ENCODE results near the gene AP5Z1. TPM values are rescaled to one million over a fixed set of nuclear protein-coding genes. Genes with fewer than 3 reads are reported as not detected.
"Not testable (repeated sequence)": the region's sequence is repeated elsewhere in the genome, so short reads cannot be mapped to it uniquely, and the experiment has no call there.

The AP5Z1 gene
- polyA plus RNA-seq, 2 of the 4 experiments (the other 2 are of a cell fraction) = 6.8 to 21.8 TPM

DNA sequence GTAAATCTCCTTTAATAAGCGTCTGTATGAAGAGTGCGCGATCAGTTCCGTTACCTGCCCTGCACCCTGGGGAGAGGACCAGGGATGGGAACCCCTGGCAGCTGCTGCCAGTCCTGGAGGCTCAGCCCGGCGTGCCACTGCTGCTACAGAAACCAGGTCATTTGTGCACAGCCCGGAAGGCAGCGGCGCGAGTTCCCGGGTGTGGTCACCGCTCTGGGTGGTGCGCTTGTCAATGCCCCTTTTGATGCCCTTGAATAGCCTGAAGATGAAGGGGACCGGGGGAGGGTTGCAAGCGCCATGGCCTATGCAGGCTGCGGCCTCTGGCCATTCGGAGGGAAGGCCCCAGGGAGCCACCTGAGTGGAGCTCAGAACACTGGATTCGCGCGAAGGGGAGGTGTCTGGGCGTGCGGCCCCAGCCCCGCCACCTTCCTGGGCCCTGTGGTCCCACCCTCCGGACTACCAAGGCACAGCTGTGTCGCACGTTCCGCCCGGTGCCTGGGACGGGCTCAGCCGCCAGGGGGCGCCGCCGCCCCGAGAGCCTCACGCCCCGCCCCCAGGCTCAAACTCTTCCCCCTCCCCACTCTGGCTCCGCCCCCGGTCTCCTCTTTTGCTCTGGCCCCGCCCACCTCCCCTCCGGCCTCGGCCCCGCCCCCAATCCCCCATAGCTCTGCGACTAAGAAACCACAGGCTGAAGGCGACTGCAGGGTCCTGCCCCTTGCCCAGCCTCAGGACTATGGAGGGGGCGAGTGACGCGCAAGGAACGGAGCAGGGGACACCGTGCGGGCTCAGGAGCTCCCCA is 16.5 kb downstream of the AP5Z1 start:
- Histone ChIP-seq H3K4me3 (no peak overlapping the region), H3K27ac (no peak overlapping the region), H3K9me3 (no peaks in the 10 kb centered on the region), H3K4me1 (no peaks in the 10 kb centered on the region), H3K4me2 (no peak overlapping the region)
- TF ChIP-seq, protein P1, sequence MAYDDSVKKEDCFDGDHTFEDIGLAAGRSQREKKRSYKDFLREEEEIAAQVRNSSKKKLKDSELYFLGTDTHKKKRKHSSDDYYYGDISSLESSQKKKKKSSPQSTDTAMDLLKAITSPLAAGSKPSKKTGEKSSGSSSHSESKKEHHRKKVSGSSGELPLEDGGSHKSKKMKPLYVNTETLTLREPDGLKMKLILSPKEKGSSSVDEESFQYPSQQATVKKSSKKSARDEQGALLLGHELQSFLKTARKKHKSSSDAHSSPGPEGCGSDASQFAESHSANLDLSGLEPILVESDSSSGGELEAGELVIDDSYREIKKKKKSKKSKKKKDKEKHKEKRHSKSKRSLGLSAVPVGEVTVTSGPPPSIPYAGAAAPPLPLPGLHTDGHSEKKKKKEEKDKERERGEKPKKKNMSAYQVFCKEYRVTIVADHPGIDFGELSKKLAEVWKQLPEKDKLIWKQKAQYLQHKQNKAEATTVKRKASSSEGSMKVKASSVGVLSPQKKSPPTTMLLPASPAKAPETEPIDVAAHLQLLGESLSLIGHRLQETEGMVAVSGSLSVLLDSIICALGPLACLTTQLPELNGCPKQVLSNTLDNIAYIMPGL (CRISPR knock-in tag; IDR thresholded peaks at IDR 0.05; ENCODE audit: borderline replicate concordance) = no peak
- TF ChIP-seq FOXS1 (CRISPR knock-in tag; IDR thresholded peaks at IDR 0.05) (no peak), CEBPB (IDR thresholded peaks at IDR 0.05) (no peak), KDM5A (IDR thresholded peaks at IDR 0.05) (no peak), JUNB (IDR thresholded peaks at IDR 0.05) (no peak), TP53 (CRISPR knock-in tag; IDR thresholded peaks at IDR 0.05) (no peak)
- TF ChIP-seq, protein P2, sequence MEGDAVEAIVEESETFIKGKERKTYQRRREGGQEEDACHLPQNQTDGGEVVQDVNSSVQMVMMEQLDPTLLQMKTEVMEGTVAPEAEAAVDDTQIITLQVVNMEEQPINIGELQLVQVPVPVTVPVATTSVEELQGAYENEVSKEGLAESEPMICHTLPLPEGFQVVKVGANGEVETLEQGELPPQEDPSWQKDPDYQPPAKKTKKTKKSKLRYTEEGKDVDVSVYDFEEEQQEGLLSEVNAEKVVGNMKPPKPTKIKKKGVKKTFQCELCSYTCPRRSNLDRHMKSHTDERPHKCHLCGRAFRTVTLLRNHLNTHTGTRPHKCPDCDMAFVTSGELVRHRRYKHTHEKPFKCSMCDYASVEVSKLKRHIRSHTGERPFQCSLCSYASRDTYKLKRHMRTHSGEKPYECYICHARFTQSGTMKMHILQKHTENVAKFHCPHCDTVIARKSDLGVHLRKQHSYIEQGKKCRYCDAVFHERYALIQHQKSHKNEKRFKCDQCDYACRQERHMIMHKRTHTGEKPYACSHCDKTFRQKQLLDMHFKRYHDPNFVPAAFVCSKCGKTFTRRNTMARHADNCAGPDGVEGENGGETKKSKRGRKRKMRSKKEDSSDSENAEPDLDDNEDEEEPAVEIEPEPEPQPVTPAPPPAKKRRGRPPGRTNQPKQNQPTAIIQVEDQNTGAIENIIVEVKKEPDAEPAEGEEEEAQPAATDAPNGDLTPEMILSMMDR (IDR thresholded peaks at IDR 0.05) = peak; percentile 32
- TF ChIP-seq, protein P3, sequence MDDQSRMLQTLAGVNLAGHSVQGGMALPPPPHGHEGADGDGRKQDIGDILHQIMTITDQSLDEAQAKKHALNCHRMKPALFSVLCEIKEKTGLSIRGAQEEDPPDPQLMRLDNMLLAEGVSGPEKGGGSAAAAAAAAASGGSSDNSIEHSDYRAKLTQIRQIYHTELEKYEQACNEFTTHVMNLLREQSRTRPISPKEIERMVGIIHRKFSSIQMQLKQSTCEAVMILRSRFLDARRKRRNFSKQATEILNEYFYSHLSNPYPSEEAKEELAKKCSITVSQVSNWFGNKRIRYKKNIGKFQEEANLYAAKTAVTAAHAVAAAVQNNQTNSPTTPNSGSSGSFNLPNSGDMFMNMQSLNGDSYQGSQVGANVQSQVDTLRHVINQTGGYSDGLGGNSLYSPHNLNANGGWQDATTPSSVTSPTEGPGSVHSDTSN (IDR thresholded peaks at IDR 0.05) = no peak
- POLR2A ChIA-PET = interaction anchor here (0.7 kb wide), 2 partner anchors 16 to 182 kb away, joined by 3 read pairs; partner anchors contain the start of gene AP5Z1
- ATAC-seq = peak; percentile 17 to 74; a peak in 3 of 6 replicates
- CTCF ChIA-PET = interaction anchor here (0.6 to 5.3 kb wide), 16 partner anchors 8 to 383 kb away, joined by 3 to 24 read pairs (median 3); partner anchors contain the start of gene RADIL
- no peak for FAIRE-seq
- 92% methylated on average over 29 of the region's 50 CpGs for WGBS (ENCODE audit: missing lambda C conversion rate)
- peak in 1 of 2 experiments; percentile 64 for DNase-seq (ENCODE audit: low read depth in 1 of 2, low spot score in 1 of 2)

DNA sequence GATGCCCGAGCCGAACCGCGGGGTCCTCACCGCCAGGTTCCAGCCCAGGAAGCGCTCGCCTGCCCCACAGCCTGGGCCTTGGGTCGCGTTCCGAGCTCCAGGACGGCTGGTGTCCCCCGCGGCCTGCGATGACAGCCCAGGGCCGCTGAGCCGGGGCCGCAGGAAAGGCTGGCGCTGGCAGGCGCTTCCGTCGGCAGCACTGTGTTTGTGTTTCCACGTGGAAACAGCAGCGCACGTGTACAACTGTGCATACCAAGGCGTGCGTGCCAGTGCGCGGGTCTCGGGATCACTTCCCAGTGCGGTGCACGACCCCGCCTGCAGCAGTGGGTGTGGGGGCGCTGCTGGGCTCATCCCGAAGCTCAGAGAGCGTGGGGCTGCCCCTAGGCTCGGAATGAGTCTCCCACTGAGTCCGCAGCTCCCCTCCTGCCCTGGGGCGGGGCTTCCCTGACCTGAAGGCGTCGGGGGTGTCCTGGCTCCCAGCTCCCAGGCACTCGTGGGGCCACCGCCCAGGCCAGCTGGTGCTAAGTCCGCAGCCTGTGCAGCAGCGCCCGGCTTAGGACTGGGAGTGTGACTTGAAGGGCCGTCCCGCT is 17.2 kb downstream of the AP5Z1 start:
- Histone ChIP-seq H3K27ac (no peak overlapping the region), H3K4me3 (no peak overlapping the region), H3K9me3 (no peaks in the 10 kb centered on the region), H3K4me1 (no peaks in the 10 kb centered on the region), H3K4me2 (no peak overlapping the region)
- ChIA-PET CTCF (interaction anchor here (0.6 to 5.3 kb wide), 14 partner anchors 8 to 382 kb away, joined by 3 to 24 read pairs (median 4); partner anchors contain the start of gene RADIL), POLR2A (interaction anchor here (0.7 kb wide), 1 partner anchor 181 kb away, joined by 3 read pairs; no protein-coding TSS in a partner anchor)
- peak in 1 of 2 experiments; percentile 2; a peak in 1 of 6 replicates for ATAC-seq
- TF ChIP-seq HEYL (CRISPR knock-in tag; IDR thresholded peaks at IDR 0.05) (no peak), CHD4 (IDR thresholded peaks at IDR 0.05; ENCODE audit: borderline replicate concordance) (no peak), HOXB13 (CRISPR knock-in tag; IDR thresholded peaks at IDR 0.05; ENCODE audit: low read depth) (no peak), KDM1A (IDR thresholded peaks at IDR 0.05; ENCODE audit: low read depth) (no peak), HOXA7 (CRISPR knock-in tag; IDR thresholded peaks at IDR 0.05) (no peak), CBX2 (IDR thresholded peaks at IDR 0.05; ENCODE audit: borderline replicate concordance, low read depth) (no peak), KDM5A (IDR thresholded peaks at IDR 0.05) (no peak), NR3C1 (IDR thresholded peaks at IDR 0.05) (no peak), EHF (CRISPR knock-in tag; IDR thresholded peaks at IDR 0.05) (no peak), RAD21 (conservative IDR thresholded peaks at IDR 0.05 in 1 of 2, IDR thresholded peaks at IDR 0.05 in 1 of 2) (no peak), POLR2AphosphoS2 (conservative IDR thresholded peaks at IDR 0.05; ENCODE audit: low read length) (no peak), TFCP2L1 (CRISPR knock-in tag; IDR thresholded peaks at IDR 0.05) (no peak), FOXS1 (CRISPR knock-in tag; IDR thresholded peaks at IDR 0.05) (no peak)
- TF ChIP-seq, protein P4, sequence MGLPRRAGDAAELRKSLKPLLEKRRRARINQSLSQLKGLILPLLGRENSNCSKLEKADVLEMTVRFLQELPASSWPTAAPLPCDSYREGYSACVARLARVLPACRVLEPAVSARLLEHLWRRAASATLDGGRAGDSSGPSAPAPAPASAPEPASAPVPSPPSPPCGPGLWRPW (IDR thresholded peaks at IDR 0.05) = no peak
- TF ChIP-seq, protein P5, sequence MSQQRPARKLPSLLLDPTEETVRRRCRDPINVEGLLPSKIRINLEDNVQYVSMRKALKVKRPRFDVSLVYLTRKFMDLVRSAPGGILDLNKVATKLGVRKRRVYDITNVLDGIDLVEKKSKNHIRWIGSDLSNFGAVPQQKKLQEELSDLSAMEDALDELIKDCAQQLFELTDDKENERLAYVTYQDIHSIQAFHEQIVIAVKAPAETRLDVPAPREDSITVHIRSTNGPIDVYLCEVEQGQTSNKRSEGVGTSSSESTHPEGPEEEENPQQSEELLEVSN (IDR thresholded peaks at IDR 0.05; ENCODE audit: borderline replicate concordance, low read depth) = no peak
- TF ChIP-seq, protein P6, sequence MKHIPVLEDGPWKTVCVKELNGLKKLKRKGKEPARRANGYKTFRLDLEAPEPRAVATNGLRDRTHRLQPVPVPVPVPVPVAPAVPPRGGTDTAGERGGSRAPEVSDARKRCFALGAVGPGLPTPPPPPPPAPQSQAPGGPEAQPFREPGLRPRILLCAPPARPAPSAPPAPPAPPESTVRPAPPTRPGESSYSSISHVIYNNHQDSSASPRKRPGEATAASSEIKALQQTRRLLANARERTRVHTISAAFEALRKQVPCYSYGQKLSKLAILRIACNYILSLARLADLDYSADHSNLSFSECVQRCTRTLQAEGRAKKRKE (CRISPR knock-in tag; IDR thresholded peaks at IDR 0.05; ENCODE audit: low read depth) = no peak
- WGBS (ENCODE audit: missing lambda C conversion rate) = 86% methylated on average over 24 of the region's 47 CpGs
- no peak for FAIRE-seq
- no peak for DNase-seq (ENCODE audit: low read depth in 1 of 2, low spot score in 1 of 2)

DNA sequence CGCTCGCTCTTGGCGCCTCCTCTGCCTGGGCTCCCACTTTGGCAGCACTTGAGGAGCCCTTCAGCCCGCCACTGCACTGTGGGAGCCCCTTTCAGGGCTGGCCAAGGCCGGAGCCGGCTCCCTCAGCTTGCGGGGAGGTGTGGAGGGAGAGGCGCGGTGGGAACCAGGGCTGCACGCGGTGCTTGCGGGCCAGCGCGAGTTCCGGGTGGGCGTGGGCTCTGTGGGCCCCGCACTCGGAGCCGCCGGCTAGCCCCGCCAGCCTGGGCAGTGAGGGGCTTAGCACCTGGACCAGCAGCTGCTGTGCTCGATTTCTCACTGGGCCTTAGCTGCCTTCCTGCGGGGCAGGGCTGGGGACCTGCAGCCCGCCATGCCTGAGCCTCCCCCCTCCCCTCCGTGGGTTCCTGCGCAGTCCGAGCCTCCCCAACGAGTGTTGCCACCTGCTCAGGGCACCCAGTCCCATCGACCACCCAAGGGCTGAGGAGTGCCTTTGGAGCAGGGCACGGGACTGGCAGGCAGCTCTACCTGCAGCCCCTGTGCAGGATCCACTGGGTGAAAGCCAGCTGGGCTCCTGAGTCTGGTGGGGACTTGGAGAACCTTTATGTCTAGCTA is 18.1 kb downstream of the AP5Z1 start:
- POLR2A ChIA-PET; H3K4me1 ChIP-seq; H3K4me2 ChIP-seq; H3K27ac ChIP-seq; H3K4me3 ChIP-seq; ATAC-seq; FAIRE-seq; H3K9me3 ChIP-seq; DNase-seq (ENCODE audit: low read depth in 1 of 2, low spot score in 1 of 2): not testable (repeated sequence)
- 97% methylated on average over 19 of the region's 30 CpGs for WGBS (ENCODE audit: missing lambda C conversion rate)
- CTCF ChIA-PET = interaction anchor here (0.8 to 5.3 kb wide), 6 partner anchors 39 to 381 kb away, joined by 3 to 24 read pairs (median 3); partner anchors contain the start of gene RADIL
